ENCODE results near the gene SAT1. TPM values are rescaled to one million over a fixed set of nuclear protein-coding genes. Genes with fewer than 3 reads are reported as not detected.
A peak's percentile ranks its signal among the peaks of the same experiment; 100 is the strongest.

Gene SAT1
- total and polyA plus RNA-seq, 2 experiments from 2014 or later = 1,822 to 2,173 TPM

DNA sequence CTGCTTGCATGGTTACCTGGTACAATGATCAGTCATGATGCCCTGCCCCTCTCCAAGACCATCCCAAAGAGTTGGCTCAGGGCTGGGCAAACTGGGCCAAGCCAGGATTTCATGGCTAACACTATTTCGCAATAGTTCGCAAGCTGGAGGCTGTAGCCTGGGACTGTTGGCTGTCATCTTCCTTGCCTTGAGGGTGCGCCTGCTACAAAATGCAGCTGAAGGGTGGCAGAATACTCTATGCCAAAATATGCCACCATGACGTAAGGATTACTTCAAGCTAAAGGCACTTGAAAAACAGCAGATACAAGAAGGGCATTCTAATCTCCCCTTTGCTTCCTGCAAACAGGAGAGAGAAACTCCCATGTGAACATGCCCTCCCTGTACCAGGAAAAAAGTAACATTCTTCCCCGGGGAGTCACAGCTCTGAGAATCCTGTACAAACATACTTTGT lies 21.0 kb downstream of the SAT1 start:
- Histone ChIP-seq H3K79me2 (no peaks in the 10 kb centered on the region), H2AFZ (no peak overlapping the region), H3K4me2 (peak overlapping the region; percentile 48), H3K9me2 (replicated peaks; ENCODE audit: insufficient read depth) (no peaks in the 10 kb centered on the region), H3K4me3 (no peak overlapping the region), H4K20me1 (ENCODE audit: insufficient read depth, poor library complexity, severe bottlenecking) (no peaks in the 10 kb centered on the region), H3K9me3 (ENCODE audit: low read depth) (no peaks in the 10 kb centered on the region), H3K4me1 (ENCODE audit: insufficient read depth) (peaks cover 34% of the 10 kb centered on the region), H3K27ac (peak overlapping the region; percentile 95), H3K36me3 (replicated peaks; ENCODE audit: insufficient read depth, low read depth) (no peaks in the 10 kb centered on the region), H3K27me3 (no peaks in the 10 kb centered on the region)
- WGBS (ENCODE audit: low lambda C conversion rate, missing lambda C conversion rate) = 56% methylated on average over 5 of the region's 5 CpGs
- TF ChIP-seq EZH2phosphoT487 (IDR thresholded peaks at IDR 0.05; ENCODE audit: low read depth, severe bottlenecking, unreplicated experiment) (no peak), EZH2 (IDR thresholded peaks at IDR 0.05; ENCODE audit: borderline replicate concordance) (no peak)
- TF ChIP-seq, protein P1, sequence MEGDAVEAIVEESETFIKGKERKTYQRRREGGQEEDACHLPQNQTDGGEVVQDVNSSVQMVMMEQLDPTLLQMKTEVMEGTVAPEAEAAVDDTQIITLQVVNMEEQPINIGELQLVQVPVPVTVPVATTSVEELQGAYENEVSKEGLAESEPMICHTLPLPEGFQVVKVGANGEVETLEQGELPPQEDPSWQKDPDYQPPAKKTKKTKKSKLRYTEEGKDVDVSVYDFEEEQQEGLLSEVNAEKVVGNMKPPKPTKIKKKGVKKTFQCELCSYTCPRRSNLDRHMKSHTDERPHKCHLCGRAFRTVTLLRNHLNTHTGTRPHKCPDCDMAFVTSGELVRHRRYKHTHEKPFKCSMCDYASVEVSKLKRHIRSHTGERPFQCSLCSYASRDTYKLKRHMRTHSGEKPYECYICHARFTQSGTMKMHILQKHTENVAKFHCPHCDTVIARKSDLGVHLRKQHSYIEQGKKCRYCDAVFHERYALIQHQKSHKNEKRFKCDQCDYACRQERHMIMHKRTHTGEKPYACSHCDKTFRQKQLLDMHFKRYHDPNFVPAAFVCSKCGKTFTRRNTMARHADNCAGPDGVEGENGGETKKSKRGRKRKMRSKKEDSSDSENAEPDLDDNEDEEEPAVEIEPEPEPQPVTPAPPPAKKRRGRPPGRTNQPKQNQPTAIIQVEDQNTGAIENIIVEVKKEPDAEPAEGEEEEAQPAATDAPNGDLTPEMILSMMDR (IDR thresholded peaks at IDR 0.05; ENCODE audit: poor library complexity) = no peak
- DNase-seq (ENCODE audit: low spot score) = peak; percentile 67

GRCh38 chrX:23804578-23804977 lies 21.6 kb downstream of the SAT1 start:
- Histone ChIP-seq H4K20me1 (ENCODE audit: insufficient read depth, poor library complexity, severe bottlenecking) (no peaks in the 10 kb centered on the region), H3K27me3 (no peaks in the 10 kb centered on the region), H3K9me3 (ENCODE audit: low read depth) (no peaks in the 10 kb centered on the region), H3K4me3 (no peak overlapping the region), H3K4me1 (ENCODE audit: insufficient read depth) (peaks cover 30% of the 10 kb centered on the region), H3K27ac (peak overlapping the region; percentile 95), H3K79me2 (no peaks in the 10 kb centered on the region), H2AFZ (peak overlapping the region; percentile 14), H3K36me3 (replicated peaks; ENCODE audit: insufficient read depth, low read depth) (no peaks in the 10 kb centered on the region), H3K9me2 (replicated peaks; ENCODE audit: insufficient read depth) (no peaks in the 10 kb centered on the region), H3K4me2 (peak overlapping the region; percentile 48)
- 85% methylated on average over 3 of the region's 3 CpGs for WGBS (ENCODE audit: low lambda C conversion rate, missing lambda C conversion rate)
- no peak for TF ChIP-seq EZH2 (IDR thresholded peaks at IDR 0.05; ENCODE audit: borderline replicate concordance)
- TF ChIP-seq, protein P1 (IDR thresholded peaks at IDR 0.05; ENCODE audit: poor library complexity) = no peak
- TF ChIP-seq EZH2phosphoT487 (IDR thresholded peaks at IDR 0.05; ENCODE audit: low read depth, severe bottlenecking, unreplicated experiment) = no peak
- no peak for DNase-seq (ENCODE audit: low spot score)

- Histone ChIP-seq H2AFZ (no peak overlapping the region), H3K79me2 (no peaks in the 10 kb centered on the region), H3K9me3 (ENCODE audit: low read depth) (no peaks in the 10 kb centered on the region), H3K36me3 (replicated peaks; ENCODE audit: insufficient read depth, low read depth) (no peaks in the 10 kb centered on the region), H4K20me1 (ENCODE audit: insufficient read depth, poor library complexity, severe bottlenecking) (no peaks in the 10 kb centered on the region), H3K4me1 (ENCODE audit: insufficient read depth) (peaks cover 26% of the 10 kb centered on the region), H3K27me3 (no peaks in the 10 kb centered on the region), H3K4me3 (no peak overlapping the region), H3K9me2 (replicated peaks; ENCODE audit: insufficient read depth) (no peaks in the 10 kb centered on the region), H3K4me2 (no peak overlapping the region), H3K27ac (peak overlapping the region; percentile 95)
- TF ChIP-seq EZH2 (IDR thresholded peaks at IDR 0.05; ENCODE audit: borderline replicate concordance) = no peak
- no peak for TF ChIP-seq EZH2phosphoT487 (IDR thresholded peaks at IDR 0.05; ENCODE audit: low read depth, severe bottlenecking, unreplicated experiment)
- TF ChIP-seq, protein P1 (IDR thresholded peaks at IDR 0.05; ENCODE audit: poor library complexity) = no peak
- DNase-seq (ENCODE audit: low spot score) = no peak
- WGBS (ENCODE audit: low lambda C conversion rate, missing lambda C conversion rate) = 97% methylated on average over 9 of the region's 9 CpGs
Observed at GRCh38 chrX:23805389-23805788, 22.4 kb downstream of the SAT1 start.

GRCh38 chrX:23810279-23810678 lies 27.3 kb downstream of the SAT1 start:
- H3K27me3 ChIP-seq = no peaks in the 10 kb centered on the region
- H3K4me2 ChIP-seq = no peak overlapping the region
- TF ChIP-seq EZH2phosphoT487 (IDR thresholded peaks at IDR 0.05; ENCODE audit: low read depth, severe bottlenecking, unreplicated experiment) = no peak
- TF ChIP-seq, protein P1 (IDR thresholded peaks at IDR 0.05; ENCODE audit: poor library complexity) = no peak
- TF ChIP-seq EZH2 (IDR thresholded peaks at IDR 0.05; ENCODE audit: borderline replicate concordance) = no peak
- no peak overlapping the region for H2AFZ ChIP-seq
- H3K4me3 ChIP-seq = no peak overlapping the region
- H3K79me2 ChIP-seq = no peaks in the 10 kb centered on the region
- WGBS (ENCODE audit: low lambda C conversion rate, missing lambda C conversion rate) = 91% methylated on average over 3 of the region's 3 CpGs
- peaks cover 12% of the 10 kb centered on the region for H3K4me1 ChIP-seq (ENCODE audit: insufficient read depth)
- no peak for DNase-seq (ENCODE audit: low spot score)
- no peaks in the 10 kb centered on the region for H3K9me2 ChIP-seq (replicated peaks; ENCODE audit: insufficient read depth)
- H4K20me1 ChIP-seq (ENCODE audit: insufficient read depth, poor library complexity, severe bottlenecking) = no peaks in the 10 kb centered on the region
- H3K36me3 ChIP-seq (replicated peaks; ENCODE audit: insufficient read depth, low read depth) = no peaks in the 10 kb centered on the region
- no peaks in the 10 kb centered on the region for H3K9me3 ChIP-seq (ENCODE audit: low read depth)
- H3K27ac ChIP-seq = no peak overlapping the region

Measured in hepatocyte (in vitro differentiated cells).